Endodermal cell (in vitro differentiated cells): ENCODE data around the gene CHMP5. TPM values are rescaled to one million over a fixed set of nuclear protein-coding genes. Genes with fewer than 3 reads are reported as not detected.

Source experiments
- DNase-seq: peaks from one replicate; pipeline ENCODE4 v3.0.0-alpha.2; 2017
- H3K27ac ChIP-seq: 2 replicates; pipeline ENCODE4 v1.5.1; 2013; ENCODE audit warnings: mild to moderate bottlenecking, low read depth, low read length, moderate library complexity
- H3K27me3 ChIP-seq: 2 replicates; pipeline ENCODE4 v1.6.1; 2013; ENCODE audit warnings: mild to moderate bottlenecking, low read length, moderate library complexity; ENCODE audit not compliant: insufficient read depth, control insufficient read depth, poor library complexity, severe bottlenecking
- H3K36me3 ChIP-seq: 2 replicates; pipeline ENCODE4 v1.7.0; 2013; ENCODE audit warnings: mild to moderate bottlenecking, low read length, moderate library complexity; ENCODE audit not compliant: control insufficient read depth, insufficient read depth
- H3K4me1 ChIP-seq: one replicate; pipeline ENCODE4 v1.7.0; 2013; ENCODE audit warnings: low read length; ENCODE audit not compliant: control insufficient read depth, insufficient read depth
- H3K4me3 ChIP-seq: 2 replicates; pipeline ENCODE4 v1.5.1; 2013; ENCODE audit warnings: mild to moderate bottlenecking, low read length, moderate library complexity
- H3K9ac ChIP-seq: 2 replicates; pipeline ENCODE4 v1.6.1; 2013; ENCODE audit warnings: mild to moderate bottlenecking, low read length, moderate library complexity; ENCODE audit not compliant: poor library complexity, severe bottlenecking; ENCODE audit errors: extremely low read depth
- H3K9me3 ChIP-seq: 2 replicates; pipeline ENCODE4 v1.6.1; 2013; ENCODE audit warnings: mild to moderate bottlenecking, low read length, moderate library complexity; ENCODE audit not compliant: control insufficient read depth
- H3K27ac Mint-ChIP-seq: 2 replicates; pipeline ENCODE4 v1.8.0; 2020; ENCODE audit warnings: mixed read lengths
- H3K27me3 Mint-ChIP-seq: 2 replicates; pipeline ENCODE4 v1.8.0; 2021; ENCODE audit warnings: mild to moderate bottlenecking, mixed read lengths; ENCODE audit not compliant: insufficient read depth
- H3K36me3 Mint-ChIP-seq: 2 replicates; pipeline ENCODE4 v1.8.0; 2020; ENCODE audit warnings: low read depth, mixed read lengths
- H3K4me1 Mint-ChIP-seq: 2 replicates; pipeline ENCODE4 v1.8.0; 2020; ENCODE audit warnings: mixed read lengths
- H3K4me3 Mint-ChIP-seq: 2 replicates; pipeline ENCODE4 v1.8.0; 2020; ENCODE audit warnings: mild to moderate bottlenecking, moderate library complexity, mixed read lengths
- H3K9me3 Mint-ChIP-seq: 2 replicates; pipeline ENCODE4 v1.8.0; 2020; ENCODE audit warnings: mild to moderate bottlenecking, mixed read lengths
- CTCF ChIP-seq: fragments of 200-600 bp; sonication (generic); conservative IDR thresholded peaks from 2 replicates; pipeline ENCODE4 v1.5.0; 2021; ENCODE audit warnings: antibody characterized with exemption, mild to moderate bottlenecking
- WGBS, 2 experiments: methylation state at CpG; one replicate each; pipeline versions ENCODE4 v1.1.5 to v1.1.7; 2013; ENCODE audit warnings: missing lambda C conversion rate in 2 of 2, mixed read lengths in 1 of 2; ENCODE audit not compliant: insufficient coverage in 1 of 2, insufficient read length in 1 of 2; 5-methylcytosine and 5-hydroxymethylcytosine counted together
- total RNA-seq, 2 donors: library from RNA; stranded (reverse); fragmentation: NEBNext Ultra II Directional in 1 of 2; extraction: Animal tissue kit (Norgen Biotek cat#: 25700) in 1 of 2; gene quantifications; 2 replicates in 1 of 2; 3 replicates in 1 of 2; pipeline ENCODE4 v1.2.1, GENCODE V29; 2021

Gene CHMP5
- total RNA-seq, 2 donors from 2014 or later = 62.9 to 80.2 TPM

GRCh38 chr9:33222031-33222430, 42.8 kb upstream of the CHMP5 start:
- no peak overlapping the region for H3K4me3 ChIP-seq
- WGBS, 2 experiments = 93 to 100% methylated on average over 1 to 3 of the region's 3 CpGs
- no peaks in the 10 kb centered on the region for H3K9me3 Mint-ChIP-seq
- H3K4me1 Mint-ChIP-seq = peaks cover 13% of the 10 kb centered on the region
- no peaks in the 10 kb centered on the region for H3K4me1 ChIP-seq
- no peak overlapping the region for H3K9ac ChIP-seq
- H3K36me3 Mint-ChIP-seq = no peaks in the 10 kb centered on the region
- no peak overlapping the region for H3K27ac ChIP-seq
- TF ChIP-seq CTCF = no peak
- H3K4me3 Mint-ChIP-seq = no peak overlapping the region
- H3K27me3 Mint-ChIP-seq = peaks cover 8% of the 10 kb centered on the region
- peaks cover 4% of the 10 kb centered on the region for H3K27me3 ChIP-seq
- no peaks in the 10 kb centered on the region for H3K36me3 ChIP-seq
- no peaks in the 10 kb centered on the region for H3K9me3 ChIP-seq
- no peak for DNase-seq
- no peak overlapping the region for H3K27ac Mint-ChIP-seq

- no peak for DNase-seq
- Mint-ChIP-seq H3K4me1 (peaks cover 13% of the 10 kb centered on the region), H3K9me3 (no peaks in the 10 kb centered on the region), H3K27ac (no peak overlapping the region), H3K27me3 (no peaks in the 10 kb centered on the region), H3K36me3 (no peaks in the 10 kb centered on the region), H3K4me3 (no peak overlapping the region)
- TF ChIP-seq CTCF = peak; percentile 60
- Histone ChIP-seq H3K4me3 (no peak overlapping the region), H3K9me3 (no peaks in the 10 kb centered on the region), H3K9ac (no peak overlapping the region), H3K36me3 (no peaks in the 10 kb centered on the region), H3K4me1 (no peaks in the 10 kb centered on the region), H3K27ac (no peak overlapping the region), H3K27me3 (no peaks in the 10 kb centered on the region)
- WGBS, 2 experiments = 89 to 100% methylated on average over 1 of the region's 1 CpG
Measured at GRCh38 chr9:33223696-33224095, 41.2 kb upstream of the CHMP5 start.

GRCh38 chr9:33225319-33226147, 39.3 kb upstream of the CHMP5 start:
- Histone ChIP-seq H3K4me3 (no peak overlapping the region), H3K27ac (no peak overlapping the region), H3K9me3 (no peaks in the 10 kb centered on the region), H3K36me3 (no peaks in the 10 kb centered on the region), H3K9ac (no peak overlapping the region), H3K4me1 (no peaks in the 10 kb centered on the region), H3K27me3 (no peaks in the 10 kb centered on the region)
- peak; percentile 82 for DNase-seq
- no peaks in the 10 kb centered on the region for H3K9me3 Mint-ChIP-seq
- no peak overlapping the region for H3K4me3 Mint-ChIP-seq
- H3K4me1 Mint-ChIP-seq = peaks cover 13% of the 10 kb centered on the region
- no peak overlapping the region for H3K27ac Mint-ChIP-seq
- TF ChIP-seq CTCF = peak; percentile 93
- H3K36me3 Mint-ChIP-seq = no peaks in the 10 kb centered on the region
- H3K27me3 Mint-ChIP-seq = no peaks in the 10 kb centered on the region
- 29 to 32% methylated on average over 4 to 5 of the region's 6 CpGs for WGBS, 2 experiments
